GM12892 (cell line): ENCODE measurements around the gene TRPM2.

Experiments
- DNase-seq: peaks from one replicate; pipeline ENCODE4 v3.0.0; 2011; ENCODE audit not compliant: insufficient read length
- FAIRE-seq: peaks from 2 replicates; lab custom pipeline; 2011; peaks lifted over from hg19 to GRCh38; lab: Jason Lieb, UNC
- POLR2A ChIP-seq: IDR thresholded peaks from 2 replicates; pipeline ENCODE4 v1.6.1; 2011; ENCODE audit warnings: low read depth, low read length, control low read depth
- POLR2AphosphoS5 ChIP-seq: IDR thresholded peaks from 2 replicates; pipeline ENCODE4 v1.6.1; 2011; ENCODE audit warnings: low read depth, low read length, control low read depth
- TAF1 ChIP-seq: IDR thresholded peaks from 2 replicates; pipeline ENCODE4 v1.6.1; 2011; ENCODE audit warnings: low read depth, mild to moderate bottlenecking, control low read depth, low read length, borderline replicate concordance

TRPM2 gene

DNA sequence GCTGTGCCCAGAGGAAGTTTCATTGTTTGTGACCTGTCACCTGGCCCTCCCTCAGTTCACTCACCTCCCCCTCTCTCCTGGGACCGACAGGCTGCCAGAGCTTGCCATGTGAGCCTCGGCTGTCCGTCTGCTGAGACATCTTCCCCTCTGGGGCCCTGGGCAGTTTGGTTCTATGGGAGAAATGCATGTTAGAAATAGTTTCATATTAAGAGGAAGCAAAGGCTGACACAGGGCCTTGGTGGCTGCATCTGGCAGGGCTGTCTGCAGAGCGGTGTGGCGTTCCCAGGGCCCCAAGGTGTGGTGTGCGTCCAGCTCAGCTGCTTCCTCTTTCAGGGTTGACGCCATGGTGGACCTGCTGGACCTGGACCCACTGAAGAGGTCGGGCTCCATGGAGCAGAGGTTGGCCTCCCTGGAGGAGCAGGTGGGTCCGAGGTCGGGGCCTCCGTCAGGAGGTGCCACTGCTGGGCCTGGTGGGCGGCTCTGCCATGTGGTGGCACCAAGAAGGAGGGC lies 69.9 kb downstream of the TRPM2 start:
- FAIRE-seq (no peak), DNase-seq (no peak)
- TF ChIP-seq TAF1: no peak
- TF ChIP-seq POLR2A: no peak
- no peak for TF ChIP-seq POLR2AphosphoS5

DNA sequence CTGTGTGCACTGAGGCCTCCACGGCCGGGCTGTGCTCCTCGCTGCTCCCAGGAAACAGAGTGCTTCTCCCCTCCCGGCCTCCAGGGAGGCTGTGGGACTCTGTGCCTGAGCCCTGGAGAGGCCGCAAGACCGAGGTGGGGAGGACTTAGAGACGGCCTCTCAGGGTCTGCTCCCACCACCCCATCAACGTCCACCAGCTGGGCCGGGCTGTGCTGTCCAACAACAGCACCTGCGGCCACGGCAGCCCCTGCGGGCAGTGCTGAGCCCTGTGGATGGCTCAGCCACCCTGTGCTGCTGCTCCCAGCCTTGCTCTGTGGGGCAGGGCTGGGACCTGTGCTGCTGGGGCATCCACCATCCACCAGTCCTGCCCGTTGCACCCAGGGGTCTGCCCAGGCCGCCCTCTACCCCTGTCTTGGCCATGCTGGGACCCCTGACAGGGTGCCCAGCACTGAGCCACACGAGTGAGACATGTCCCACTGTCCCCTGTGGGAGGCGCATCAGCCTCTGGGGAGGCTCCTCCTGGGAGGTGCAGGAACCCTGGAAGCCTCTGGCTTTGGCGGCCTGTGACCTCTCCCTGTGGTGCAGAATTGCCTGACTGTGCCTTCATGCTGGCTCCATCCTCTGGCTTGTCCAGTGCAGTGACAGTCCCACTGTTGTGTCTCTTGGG lies 70.7 kb downstream of the TRPM2 start:
- no peak for FAIRE-seq
- TF ChIP-seq TAF1: no peak
- no peak for TF ChIP-seq POLR2AphosphoS5
- TF ChIP-seq POLR2A: no peak
- DNase-seq: no peak

DNA sequence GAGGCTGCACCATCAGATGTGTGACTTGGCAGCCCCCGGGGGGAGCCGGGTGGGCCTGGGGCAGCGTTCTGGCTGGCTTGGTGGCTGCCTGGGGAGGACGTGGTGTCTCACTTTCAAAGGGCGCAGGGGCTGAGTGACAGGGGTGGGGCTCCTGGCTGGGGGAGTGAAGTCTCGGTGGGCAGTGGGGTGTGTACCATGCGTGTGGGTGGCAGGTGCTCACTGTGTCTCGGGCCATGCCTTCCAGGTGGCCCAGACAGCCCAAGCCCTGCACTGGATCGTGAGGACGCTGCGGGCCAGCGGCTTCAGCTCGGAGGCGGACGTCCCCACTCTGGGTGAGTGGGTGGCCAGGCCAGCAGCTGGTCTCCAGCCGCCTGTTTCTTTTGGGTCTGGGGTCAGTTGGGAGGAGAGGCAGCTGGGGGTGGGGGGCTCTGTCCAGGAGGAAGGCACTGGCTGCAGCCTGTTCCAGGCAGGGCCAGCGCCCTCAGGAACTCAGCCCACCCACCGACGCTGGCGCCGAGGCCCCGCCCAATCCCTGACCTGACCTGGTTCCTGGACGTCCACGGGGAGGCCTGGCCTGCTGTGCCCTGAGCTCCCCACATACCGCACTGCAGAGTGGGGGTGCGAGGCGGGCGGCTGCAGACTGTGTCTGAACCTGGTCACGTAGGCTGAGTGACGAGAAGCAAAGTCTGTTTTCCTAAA lies 71.3 kb downstream of the TRPM2 start:
- no peak for TF ChIP-seq POLR2A
- TF ChIP-seq TAF1: no peak
- no peak for TF ChIP-seq POLR2AphosphoS5
- DNase-seq (no peak), FAIRE-seq (no peak)

DNA sequence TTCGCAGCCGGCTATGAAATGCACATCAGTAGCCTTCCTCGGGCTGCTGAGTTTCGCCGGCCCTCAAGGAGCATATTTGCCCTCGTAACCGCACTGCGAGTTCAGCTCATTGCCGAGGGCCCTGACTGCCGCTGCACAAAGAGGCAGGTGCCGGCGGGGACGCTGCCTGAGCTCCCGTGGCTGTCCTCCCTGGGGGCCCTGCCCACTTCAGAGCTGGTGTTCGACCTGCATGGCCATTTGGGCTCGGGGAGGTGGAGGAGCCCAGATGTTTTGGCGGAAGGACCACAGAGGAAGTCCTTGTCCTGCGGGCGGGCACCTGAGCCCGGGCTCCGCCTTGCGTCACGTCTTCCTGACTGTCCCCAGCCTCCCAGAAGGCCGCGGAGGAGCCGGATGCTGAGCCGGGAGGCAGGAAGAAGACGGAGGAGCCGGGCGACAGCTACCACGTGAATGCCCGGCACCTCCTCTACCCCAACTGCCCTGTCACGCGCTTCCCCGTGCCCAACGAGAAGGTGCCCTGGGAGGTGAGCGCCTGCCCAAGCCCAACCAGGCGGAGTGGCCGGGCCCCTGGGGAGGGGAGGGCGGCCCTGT lies 72.0 kb downstream of the TRPM2 start:
- TF ChIP-seq POLR2A: no peak
- TF ChIP-seq TAF1: no peak
- TF ChIP-seq POLR2AphosphoS5: no peak
- no peak for FAIRE-seq
- DNase-seq: no peak

DNA sequence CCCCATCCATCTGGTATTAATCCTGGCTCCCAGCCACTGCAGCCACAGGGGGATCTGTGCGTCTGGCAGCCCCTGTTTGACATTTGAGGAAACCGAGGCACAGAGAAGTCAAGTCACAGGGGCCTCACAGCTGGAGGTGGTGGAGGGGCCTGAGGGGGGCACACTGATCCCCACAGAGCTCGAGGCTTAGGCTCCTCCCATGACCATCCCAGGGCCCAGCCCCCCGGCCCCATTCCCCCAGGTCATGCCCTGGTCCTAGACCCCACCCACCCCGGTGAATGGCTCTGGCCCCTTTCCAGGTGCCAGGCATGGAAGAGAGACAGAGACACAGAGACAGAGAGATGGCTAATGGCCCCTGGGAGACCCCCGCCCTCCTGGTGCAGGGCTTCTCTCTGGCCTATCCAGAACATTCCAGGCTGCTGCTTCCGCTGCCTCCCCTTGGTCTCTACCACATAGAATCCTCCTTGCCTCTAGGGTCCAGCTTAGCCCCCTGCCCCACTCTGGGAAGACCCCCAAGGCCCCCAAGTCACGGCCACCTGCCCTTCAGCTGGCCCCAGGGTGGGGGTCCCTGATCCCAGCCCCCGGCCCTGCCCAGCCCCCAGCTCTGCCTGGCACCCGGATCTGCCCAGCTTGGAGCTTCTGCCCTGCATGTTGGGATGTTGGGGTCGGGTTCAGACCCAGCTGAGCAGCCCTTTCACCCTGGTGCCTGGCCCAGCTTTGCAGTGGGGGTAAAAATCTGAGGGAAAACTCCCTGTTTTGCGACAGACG lies 72.7 kb downstream of the TRPM2 start:
- TF ChIP-seq POLR2AphosphoS5: no peak
- TF ChIP-seq TAF1: no peak
- no peak for TF ChIP-seq POLR2A
- DNase-seq (no peak), FAIRE-seq (no peak)

DNA sequence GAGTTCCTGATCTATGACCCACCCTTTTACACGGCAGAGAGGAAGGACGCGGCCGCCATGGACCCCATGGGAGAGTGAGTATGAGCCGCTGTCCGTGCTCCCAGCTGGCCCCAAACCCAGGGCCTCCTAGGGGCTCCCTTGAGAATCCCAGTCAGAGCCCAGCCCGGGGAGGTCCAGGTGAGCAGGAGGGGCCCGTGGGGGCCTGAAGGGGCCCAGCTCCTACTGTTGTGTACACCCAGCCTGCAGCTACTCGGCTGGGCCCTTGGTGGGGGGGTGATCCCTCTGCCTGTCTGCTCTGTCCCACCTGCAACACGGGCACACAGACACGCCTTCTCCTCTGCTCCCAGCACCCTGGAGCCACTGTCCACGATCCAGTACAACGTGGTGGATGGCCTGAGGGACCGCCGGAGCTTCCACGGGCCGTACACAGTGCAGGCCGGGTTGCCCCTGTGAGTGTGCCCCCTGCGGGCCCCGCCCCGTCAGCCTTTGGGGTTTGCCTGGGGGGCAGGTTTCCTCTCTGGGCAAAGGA lies 73.3 kb downstream of the TRPM2 start:
- no peak for FAIRE-seq
- DNase-seq: no peak
- no peak for TF ChIP-seq POLR2AphosphoS5
- no peak for TF ChIP-seq POLR2A
- TF ChIP-seq TAF1: no peak

DNA sequence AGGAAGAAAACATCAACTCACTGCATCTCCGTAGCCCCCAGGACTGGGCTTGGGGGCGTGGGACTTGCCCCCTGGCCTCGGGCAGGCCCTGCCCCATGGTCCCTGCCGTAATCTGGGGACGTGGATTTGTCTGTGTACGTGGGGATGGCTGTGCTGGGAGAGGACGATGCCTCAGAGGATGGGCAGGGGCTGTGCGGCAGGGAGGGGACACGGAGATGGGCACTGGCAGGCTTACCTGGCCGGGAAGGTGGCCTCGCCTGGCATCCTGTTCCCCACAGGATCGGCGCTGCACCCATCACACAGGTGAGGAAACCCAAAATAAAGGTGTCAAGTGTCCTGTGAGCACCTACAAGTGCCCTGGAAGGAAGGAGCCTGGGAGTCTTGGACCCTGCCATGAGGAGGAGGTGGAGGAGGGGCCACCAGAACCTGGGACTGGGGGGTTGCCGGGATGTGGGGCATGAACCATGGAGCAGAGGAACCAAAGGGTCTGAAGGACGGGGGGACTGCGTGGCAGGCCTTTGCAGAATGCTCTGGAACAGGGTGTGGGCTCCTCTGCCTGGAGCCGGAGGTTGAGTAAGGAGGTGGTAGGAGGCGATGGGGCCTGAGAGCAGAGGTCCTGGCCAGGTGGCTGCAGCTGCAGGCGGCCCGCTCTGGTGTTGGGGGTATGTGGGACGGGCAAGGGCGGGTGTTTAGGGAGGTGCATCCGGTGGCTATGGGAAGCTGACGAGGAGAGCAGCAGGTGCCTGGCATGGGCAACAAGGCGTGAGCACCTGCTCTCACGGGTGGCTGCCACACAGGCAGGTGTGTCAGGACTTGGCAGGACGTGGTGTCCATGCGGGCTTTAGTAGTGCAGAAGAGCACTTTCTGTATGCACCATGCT lies 74.1 kb downstream of the TRPM2 start:
- TF ChIP-seq POLR2AphosphoS5 (no peak), TAF1 (no peak), POLR2A (no peak)
- DNase-seq (no peak), FAIRE-seq (no peak)

DNA sequence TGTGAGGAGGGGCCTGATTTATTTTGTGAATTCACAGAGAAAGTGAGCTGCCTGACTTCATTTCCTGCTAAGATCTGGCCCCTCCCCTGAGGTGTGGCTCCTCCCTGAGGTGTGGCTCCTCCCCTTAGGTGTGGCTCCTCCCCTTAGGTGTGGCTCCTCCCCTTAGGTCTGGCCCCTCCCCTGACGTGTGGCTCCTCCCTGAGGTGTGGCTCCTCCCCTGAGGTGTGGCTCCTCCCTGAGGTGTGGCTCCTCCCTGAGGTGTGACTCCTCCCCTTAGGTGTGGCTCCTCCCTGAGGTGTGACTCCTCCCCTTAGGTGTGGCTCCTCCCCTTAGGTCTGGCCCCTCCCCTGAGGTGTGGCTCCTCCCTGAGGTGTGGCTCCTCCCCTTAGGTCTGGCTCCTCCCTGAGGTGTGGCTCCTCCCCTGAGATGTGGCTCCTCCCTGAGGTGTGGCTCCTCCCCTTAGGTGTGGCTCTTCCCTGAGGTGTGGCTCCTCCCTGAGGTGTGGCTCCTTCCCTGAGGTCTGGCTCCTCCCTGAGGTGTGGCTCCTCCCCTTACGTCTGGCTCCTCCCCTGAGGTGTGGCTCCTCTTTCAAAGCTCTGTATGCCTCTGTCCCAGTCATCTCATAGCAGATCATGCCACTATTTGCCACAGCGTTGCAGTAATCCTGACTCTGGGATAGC lies 75.0 kb downstream of the TRPM2 start:
- TF ChIP-seq TAF1 (no peak), POLR2AphosphoS5 (no peak), POLR2A (no peak)
- FAIRE-seq: peak; percentile 54
- no peak for DNase-seq

DNA sequence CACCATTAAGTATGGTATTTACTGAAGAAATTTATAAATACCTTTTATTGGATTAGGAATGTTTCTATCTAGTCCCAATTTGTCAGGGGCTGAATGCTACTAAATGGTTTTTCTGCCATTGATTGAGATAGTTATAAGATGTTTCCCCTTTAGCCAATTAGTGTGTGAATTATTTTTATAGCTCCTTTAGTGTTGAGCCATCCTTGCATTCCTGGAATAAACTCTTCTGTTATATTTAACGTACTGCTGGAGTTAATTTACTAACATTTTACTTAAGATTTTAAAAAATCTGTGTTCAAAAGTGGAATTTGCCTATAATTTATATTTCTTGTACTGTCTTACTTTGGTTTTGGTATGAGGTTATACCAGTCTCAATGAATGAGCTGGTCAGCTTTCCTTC lies 76.5 kb downstream of the TRPM2 start:
- no peak for DNase-seq
- FAIRE-seq: no peak
- TF ChIP-seq POLR2A: no peak
- no peak for TF ChIP-seq TAF1
- no peak for TF ChIP-seq POLR2AphosphoS5
